GM13977 (cell line): ENCODE results near the gene CD1E.

Source experiments
- DNase-seq: peaks from one replicate; pipeline ENCODE4 v3.0.0; 2012; ENCODE audit warnings: low spot score
- in situ Hi-C: fragments of 300-500 bp; cut with MboI; formaldehyde crosslinking; loops from one replicate; pipeline ENCODE4 v1.12.0; 2022; ENCODE audit warnings: low sequenced_read_pairs, low pct_unique_long_range_greater_than_20kb, mixed read lengths, inconsistent platforms; ENCODE audit not compliant: unreplicated experiment
- TF ChIP-seq, protein P1 (sequence below): IDR thresholded peaks from 2 replicates; pipeline ENCODE4 v1.5.1; 2012; ENCODE audit warnings: mild to moderate bottlenecking, control low read depth; ENCODE audit not compliant: insufficient read depth; ENCODE audit errors: extremely low read depth, missing control alignments

CD1E gene

DNA sequence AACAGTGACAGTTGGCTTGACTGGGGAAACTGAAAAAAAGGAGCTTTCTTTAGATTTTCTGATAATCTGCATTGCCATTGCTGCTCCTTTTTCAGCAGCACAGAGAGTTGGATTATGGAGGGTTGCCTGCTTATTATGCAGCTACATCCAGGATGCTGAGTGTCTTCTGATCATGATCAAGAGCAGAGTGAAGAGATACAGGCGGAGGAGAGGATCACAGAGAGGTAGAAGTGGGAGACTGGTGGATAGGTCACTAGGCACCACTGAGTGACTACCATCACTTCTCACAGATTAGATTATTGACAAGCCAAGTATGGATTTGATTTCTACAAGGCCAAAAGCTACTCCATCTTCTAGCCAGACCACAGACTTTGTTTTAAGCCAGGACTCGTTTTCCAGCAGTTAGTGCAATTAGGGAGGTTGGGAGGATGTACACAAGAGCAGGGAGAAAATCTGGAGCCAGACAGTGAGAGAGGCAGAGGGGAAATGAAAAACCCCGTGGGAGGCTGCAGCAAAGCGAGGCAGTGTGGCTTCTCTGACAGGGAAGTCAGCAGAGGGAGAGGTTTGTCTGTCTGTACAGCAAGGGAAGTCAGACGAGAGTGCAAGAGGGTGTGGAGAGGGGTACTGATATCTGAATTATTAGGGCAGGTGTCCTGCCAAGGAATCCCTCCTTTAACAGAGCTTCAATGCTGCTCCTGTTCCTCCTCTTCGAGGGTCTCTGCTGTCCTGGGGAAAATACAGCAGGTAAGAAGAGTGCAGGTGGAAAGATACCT lies at the start of gene CD1E:
CD1E (plus strand) TSS at position 592 of the 773 bp plus-strand sequence; CDS start at position 687, 95 bp downstream.
- DNase-seq, result peak; percentile 38
- TF ChIP-seq, protein P1, sequence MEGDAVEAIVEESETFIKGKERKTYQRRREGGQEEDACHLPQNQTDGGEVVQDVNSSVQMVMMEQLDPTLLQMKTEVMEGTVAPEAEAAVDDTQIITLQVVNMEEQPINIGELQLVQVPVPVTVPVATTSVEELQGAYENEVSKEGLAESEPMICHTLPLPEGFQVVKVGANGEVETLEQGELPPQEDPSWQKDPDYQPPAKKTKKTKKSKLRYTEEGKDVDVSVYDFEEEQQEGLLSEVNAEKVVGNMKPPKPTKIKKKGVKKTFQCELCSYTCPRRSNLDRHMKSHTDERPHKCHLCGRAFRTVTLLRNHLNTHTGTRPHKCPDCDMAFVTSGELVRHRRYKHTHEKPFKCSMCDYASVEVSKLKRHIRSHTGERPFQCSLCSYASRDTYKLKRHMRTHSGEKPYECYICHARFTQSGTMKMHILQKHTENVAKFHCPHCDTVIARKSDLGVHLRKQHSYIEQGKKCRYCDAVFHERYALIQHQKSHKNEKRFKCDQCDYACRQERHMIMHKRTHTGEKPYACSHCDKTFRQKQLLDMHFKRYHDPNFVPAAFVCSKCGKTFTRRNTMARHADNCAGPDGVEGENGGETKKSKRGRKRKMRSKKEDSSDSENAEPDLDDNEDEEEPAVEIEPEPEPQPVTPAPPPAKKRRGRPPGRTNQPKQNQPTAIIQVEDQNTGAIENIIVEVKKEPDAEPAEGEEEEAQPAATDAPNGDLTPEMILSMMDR, result no peak
- in situ Hi-C loops, result no loop called here

DNA sequence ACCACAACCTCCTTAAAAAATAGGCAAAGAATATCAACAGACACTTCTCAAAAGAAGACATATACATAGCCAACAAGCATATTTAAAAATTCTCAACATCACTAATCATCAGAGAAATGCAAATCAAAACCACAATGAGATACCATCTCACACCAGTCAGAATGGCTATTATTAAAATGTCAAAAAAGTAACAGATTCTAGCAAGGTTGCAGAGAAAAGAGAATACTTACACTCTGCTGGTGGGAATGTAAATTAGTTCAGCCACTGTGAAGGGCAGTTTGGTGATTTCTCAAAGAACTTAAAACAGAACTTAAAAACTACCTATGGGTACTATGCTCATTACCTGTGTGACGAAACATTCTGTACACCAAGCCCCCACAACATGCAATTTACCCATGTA lies 43.1 kb upstream of the CD1E start:
- no peak for DNase-seq
- TF ChIP-seq, protein P1, result no peak
- in situ Hi-C loops, result no loop called here

DNA sequence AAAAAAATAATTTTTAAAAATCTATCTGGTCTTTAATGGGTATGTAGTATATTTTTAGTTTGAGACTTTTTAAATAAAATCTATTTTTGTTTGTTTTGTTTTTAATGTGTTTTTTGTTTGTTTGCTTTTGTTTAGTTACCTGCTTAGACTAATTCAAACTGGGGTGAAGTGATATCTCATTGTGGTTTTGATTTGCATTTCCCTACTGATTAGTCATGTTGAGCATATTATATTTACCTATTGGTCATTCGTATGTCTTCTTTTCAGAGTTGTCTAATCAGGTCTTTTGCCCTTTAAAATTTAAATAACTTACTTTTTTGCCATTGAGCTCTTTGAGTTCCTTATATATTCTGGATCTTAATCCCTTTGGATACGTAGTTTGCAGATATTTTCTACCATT lies 42.6 kb upstream of the CD1E start:
- in situ Hi-C loops, result no loop called here
- TF ChIP-seq, protein P1, result no peak
- DNase-seq, result no peak

DNA sequence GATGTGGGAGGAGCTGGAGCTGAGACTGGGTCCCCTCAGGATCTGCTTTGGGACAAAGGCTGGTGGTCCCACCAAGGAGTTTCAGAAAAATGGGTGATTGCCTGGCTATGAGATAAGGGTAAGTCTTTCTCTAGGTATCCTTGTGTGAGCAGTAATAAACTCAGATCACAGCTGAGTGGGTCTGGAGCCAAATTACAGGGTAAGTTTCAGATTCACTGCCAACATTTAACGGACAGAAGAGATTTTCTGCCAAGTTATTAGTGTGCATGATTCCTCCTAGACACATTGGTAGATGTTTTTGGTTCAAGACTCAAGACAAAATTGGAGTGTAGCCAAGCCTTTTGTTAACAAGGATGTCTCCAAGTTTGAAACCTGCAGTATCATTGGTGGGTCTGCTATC lies 29.8 kb upstream of the CD1E start:
- TF ChIP-seq, protein P1, result no peak
- DNase-seq, result no peak
- in situ Hi-C loops, result no loop called here

DNA sequence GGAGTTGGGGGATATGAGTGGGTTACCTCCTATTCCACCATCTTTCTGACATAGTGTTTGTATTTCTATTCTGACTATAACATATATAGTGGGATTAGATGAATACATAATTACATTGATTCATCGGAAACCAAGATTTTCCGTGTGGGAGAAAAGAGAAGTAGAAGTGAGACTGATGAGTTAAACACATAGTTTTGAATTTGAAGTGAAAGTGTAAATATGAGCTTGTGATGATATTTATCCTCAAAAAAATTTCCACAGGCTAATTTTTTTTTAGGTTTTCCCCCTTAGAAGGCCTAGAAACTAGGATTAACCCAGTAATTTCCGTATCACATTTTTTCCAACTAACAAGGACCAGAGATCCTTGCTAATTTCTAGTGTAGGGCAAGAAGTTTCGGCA lies 29.3 kb upstream of the CD1E start:
- in situ Hi-C loops, result no loop called here
- TF ChIP-seq, protein P1, result no peak
- no peak for DNase-seq

DNA sequence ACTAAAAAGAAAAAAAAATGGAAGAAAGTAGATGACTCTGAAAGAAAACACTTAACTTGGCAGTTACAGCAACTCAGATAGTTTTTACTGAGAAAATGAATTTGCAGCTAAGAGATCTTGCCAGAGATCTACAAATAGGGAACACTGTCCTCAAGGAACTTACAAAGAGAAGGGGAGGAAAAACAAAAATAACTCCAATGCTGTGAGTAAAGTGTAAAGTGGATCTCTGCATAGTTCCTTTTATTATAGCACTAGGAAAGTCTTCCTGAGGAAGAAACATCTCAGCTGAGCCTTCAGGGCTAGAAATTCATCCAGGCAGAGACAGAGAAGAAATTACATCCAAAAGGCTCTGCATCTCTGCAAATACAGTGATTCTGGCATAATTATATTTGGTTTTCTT lies 26.2 kb upstream of the CD1E start:
- DNase-seq, result no peak
- in situ Hi-C loops, result no loop called here
- TF ChIP-seq, protein P1, result no peak
